ENCODE data around the gene COA8.

The COA8 gene

GRCh38 chr14:103562429-103563225 lies at the start of gene COA8, which contains the start of gene BAG5:
Gene COA8 (plus strand): TSS chr14:103562960. CDS start chr14:103563002, 42 bp downstream.
Gene BAG5 (minus strand): TSS chr14:103562657. CDS start chr14:103561164, 1,493 bp downstream.
- DNase-seq, result peak in 52 of 56 donors; percentile 38 to 96 (median 83)

GRCh38 chr14:103514596-103515421 lies 48.0 kb upstream of the COA8 start:
- no peak for DNase-seq

GRCh38 chr14:103516426-103517173 lies 46.2 kb upstream of the COA8 start:
- peak in 1 of 56 donors; percentile 32 for DNase-seq

GRCh38 chr14:103517174-103517566 lies 45.6 kb upstream of the COA8 start:
- DNase-seq, result no peak

GRCh38 chr14:103517721-103518421 lies 44.9 kb upstream of the COA8 start:
- DNase-seq, result peak in 6 of 56 donors; percentile 35 to 62 (median 52)

- DNase-seq, result peak in 33 of 56 donors; percentile 34 to 79 (median 57)
These were observed 44.2 kb upstream of the COA8 start for GRCh38 chr14:103518422-103519042.

GRCh38 chr14:103519043-103519836 lies 43.5 kb upstream of the COA8 start:
- peak in 1 of 56 donors; percentile 48 for DNase-seq

GRCh38 chr14:103519837-103520212 lies 42.9 kb upstream of the COA8 start:
- no peak for DNase-seq

GRCh38 chr14:103520269-103520656 lies 42.5 kb upstream of the COA8 start:
- DNase-seq, result no peak

GRCh38 chr14:103520657-103521437 lies 41.9 kb upstream of the COA8 start:
- peak in 43 of 56 donors; percentile 43 to 86 (median 72) for DNase-seq

- DNase-seq, result peak in 10 of 56 donors; percentile 66 to 84 (median 80)
These were observed 41.3 kb upstream of the COA8 start for GRCh38 chr14:103521438-103521950.

- peak in 3 of 56 donors; percentile 41 to 58 (median 45) for DNase-seq
These were observed 40.7 kb upstream of the COA8 start for GRCh38 chr14:103521951-103522563.

GRCh38 chr14:103522649-103523574 lies 39.8 kb upstream of the COA8 start, which contains the start of gene CKB:
Gene CKB (minus strand): TSS chr14:103522830. CDS start chr14:103522493, 337 bp downstream.
- peak in 47 of 56 donors; percentile 30 to 86 (median 67) for DNase-seq

- DNase-seq, result no peak
These were observed 39.2 kb upstream of the COA8 start for GRCh38 chr14:103523575-103523954.

- no peak for DNase-seq
These were observed 38.5 kb upstream of the COA8 start for GRCh38 chr14:103524002-103524935.

Measured in amygdala (tissue), 56 donors.